Type B pancreatic cell (in vitro differentiated cells): ENCODE results near the gene SVIL. TPM values are rescaled to one million over a fixed set of nuclear protein-coding genes. Genes with fewer than 3 reads are reported as not detected.

ENCODE experiments used
- DNase-seq: peaks from one replicate; pipeline ENCODE4 v3.0.0; 2021; ENCODE audit warnings: mixed read lengths; ENCODE audit not compliant: unreplicated experiment; ENCODE audit errors: extremely low spot score
- H3K27ac Mint-ChIP-seq: 2 replicates; pipeline ENCODE4 v1.8.0; 2021; ENCODE audit warnings: mild to moderate bottlenecking, mixed read lengths
- H3K27me3 Mint-ChIP-seq: 2 replicates; pipeline ENCODE4 v1.8.0; 2021; ENCODE audit warnings: mixed read lengths
- H3K36me3 Mint-ChIP-seq: 2 replicates; pipeline ENCODE4 v1.8.0; 2021; ENCODE audit warnings: mixed read lengths
- H3K4me1 Mint-ChIP-seq: one replicate; pipeline ENCODE4 v1.8.0; 2021; ENCODE audit warnings: mixed read lengths; ENCODE audit not compliant: unreplicated experiment
- H3K4me3 Mint-ChIP-seq: 2 replicates; pipeline ENCODE4 v1.8.0; 2021; ENCODE audit warnings: mild to moderate bottlenecking, mixed read lengths
- H3K9me3 Mint-ChIP-seq: 2 replicates; pipeline ENCODE4 v1.8.0; 2021; ENCODE audit warnings: mixed read lengths
- CTCF ChIP-seq: fragments of 200-600 bp; sonication (generic); conservative IDR thresholded peaks from 2 replicates; pipeline ENCODE4 v1.5.0; 2021; ENCODE audit warnings: antibody characterized with exemption, mild to moderate bottlenecking
- total RNA-seq: library from RNA; stranded (reverse); gene quantifications from 2 replicates; pipeline ENCODE4 v1.2.1, GENCODE V29; 2021; ENCODE audit warnings: low replicate concordance

Gene SVIL
- total RNA-seq, 1 donor from 2014 or later: 171 TPM

GRCh38 chr10:29600821-29601220 lies 34.0 kb downstream of the SVIL start:
- H3K27me3 Mint-ChIP-seq: no peaks in the 10 kb centered on the region
- TF ChIP-seq CTCF: no peak
- peaks cover 46% of the 10 kb centered on the region for H3K4me1 Mint-ChIP-seq
- no peaks in the 10 kb centered on the region for H3K9me3 Mint-ChIP-seq
- peak overlapping the region; percentile 79 for H3K27ac Mint-ChIP-seq
- H3K4me3 Mint-ChIP-seq: no peak overlapping the region
- peaks cover 21% of the 10 kb centered on the region for H3K36me3 Mint-ChIP-seq
- peak; percentile 0 for DNase-seq

GRCh38 chr10:29600067-29600466 lies 34.7 kb downstream of the SVIL start:
- Mint-ChIP-seq H3K4me3 (peak overlapping the region; percentile 51), H3K27me3 (no peaks in the 10 kb centered on the region), H3K27ac (peak overlapping the region; percentile 79), H3K9me3 (no peaks in the 10 kb centered on the region), H3K36me3 (peaks cover 21% of the 10 kb centered on the region), H3K4me1 (peaks cover 49% of the 10 kb centered on the region)
- peak; percentile 24 for DNase-seq
- no peak for TF ChIP-seq CTCF

GRCh38 chr10:29598851-29599311 lies 35.9 kb downstream of the SVIL start:
- no peak for TF ChIP-seq CTCF
- H3K9me3 Mint-ChIP-seq: no peaks in the 10 kb centered on the region
- no peaks in the 10 kb centered on the region for H3K27me3 Mint-ChIP-seq
- DNase-seq: peak; percentile 29
- peak overlapping the region; percentile 27 for H3K4me3 Mint-ChIP-seq
- peak overlapping the region; percentile 79 for H3K27ac Mint-ChIP-seq
- peaks cover 21% of the 10 kb centered on the region for H3K36me3 Mint-ChIP-seq
- H3K4me1 Mint-ChIP-seq: peaks cover 49% of the 10 kb centered on the region

GRCh38 chr10:29596826-29597225 lies 37.9 kb downstream of the SVIL start:
- DNase-seq: no peak
- TF ChIP-seq CTCF: no peak
- Mint-ChIP-seq H3K4me3 (no peak overlapping the region), H3K27me3 (no peaks in the 10 kb centered on the region), H3K4me1 (peaks cover 42% of the 10 kb centered on the region), H3K27ac (peak overlapping the region; percentile 65), H3K9me3 (no peaks in the 10 kb centered on the region), H3K36me3 (peaks cover 19% of the 10 kb centered on the region)

- H3K4me1 Mint-ChIP-seq: peaks cover 44% of the 10 kb centered on the region
- H3K27me3 Mint-ChIP-seq: no peaks in the 10 kb centered on the region
- H3K4me3 Mint-ChIP-seq: no peak overlapping the region
- H3K27ac Mint-ChIP-seq: peak overlapping the region; percentile 65
- TF ChIP-seq CTCF: no peak
- no peaks in the 10 kb centered on the region for H3K9me3 Mint-ChIP-seq
- DNase-seq: no peak
- H3K36me3 Mint-ChIP-seq: peaks cover 17% of the 10 kb centered on the region
Measured at GRCh38 chr10:29596356-29596755, 38.4 kb downstream of the SVIL start.
